HG02571 (cell line): ENCODE results near the gene ABHD5.

Experiments used
- ATAC-seq: cut with Tn5 transposase; IDR thresholded peaks from one replicate; pipeline ENCODE4 v1.9.1; 2021; ENCODE audit warnings: mild to moderate bottlenecking, moderate library complexity; ENCODE audit not compliant: unreplicated experiment

The ABHD5 gene

GRCh38 chr3:43753741-43754715, 63.3 kb downstream of the ABHD5 start:
- no peak for ATAC-seq

- no peak for ATAC-seq
Observed at GRCh38 chr3:43755516-43756200, 64.9 kb downstream of the ABHD5 start.

GRCh38 chr3:43757666-43758321, 67.1 kb downstream of the ABHD5 start:
- no peak for ATAC-seq

GRCh38 chr3:43758592-43759225, 68.0 kb downstream of the ABHD5 start:
- ATAC-seq = no peak

- no peak for ATAC-seq
Observed at GRCh38 chr3:43759297-43759782, 68.6 kb downstream of the ABHD5 start.

GRCh38 chr3:43759938-43760337, 69.2 kb downstream of the ABHD5 start:
- no peak for ATAC-seq

- no peak for ATAC-seq
Observed at GRCh38 chr3:43760938-43761337, 70.2 kb downstream of the ABHD5 start.

- no peak for ATAC-seq
Observed at GRCh38 chr3:43762451-43762850, 71.7 kb downstream of the ABHD5 start.

GRCh38 chr3:43764056-43764455, 73.3 kb downstream of the ABHD5 start:
- ATAC-seq = no peak

GRCh38 chr3:43764471-43764870, 73.7 kb downstream of the ABHD5 start:
- no peak for ATAC-seq

- ATAC-seq = no peak
Observed at GRCh38 chr3:43765521-43765971, 74.8 kb downstream of the ABHD5 start.

GRCh38 chr3:43766672-43767465, 76.1 kb downstream of the ABHD5 start:
- ATAC-seq = no peak

GRCh38 chr3:43768381-43768973, 77.7 kb downstream of the ABHD5 start:
- no peak for ATAC-seq

- ATAC-seq = peak; percentile 50
Observed at GRCh38 chr3:43769097-43769884, 78.6 kb downstream of the ABHD5 start.

- ATAC-seq = no peak
Observed at GRCh38 chr3:43769885-43770425, 79.2 kb downstream of the ABHD5 start.

GRCh38 chr3:43770426-43771103, 79.8 kb downstream of the ABHD5 start:
- no peak for ATAC-seq

- ATAC-seq = no peak
Observed at GRCh38 chr3:43771610-43772009, 80.9 kb downstream of the ABHD5 start.
